A673 (cell line): ENCODE data around the gene MSANTD1. TPM values are rescaled to one million over a fixed set of nuclear protein-coding genes. Genes with fewer than 3 reads are reported as not detected.

Experiments used
- BruUV-seq: library from RNA; stranded (reverse); fragments of 400-500 nt; replicated peaks from 2 replicates; lab custom pipeline; 2021; lab: Mats Ljungman, UMichigan
- CTCF ChIA-PET: fragments of 300-600 bp; sonication (Branson Sonifier 250); formaldehyde crosslinking; loops from one replicate; lab custom pipeline; 2022; ENCODE audit warnings: antibody characterized with exemption; lab: Charles Lee
- POLR2A ChIA-PET: fragments of 300-600 bp; sonication (Branson Sonifier 250); formaldehyde crosslinking; loops from one replicate; lab custom pipeline; 2022; ENCODE audit warnings: antibody characterized with exemption; ENCODE audit not compliant: low non-redundant PET; lab: Charles Lee
- DNase-seq: peaks from one replicate; pipeline ENCODE4 v3.0.0-alpha.2; 2015; ENCODE audit warnings: low spot score
- H3K27ac ChIP-seq: fragments of 200-600 bp; sonication (generic); 2 replicates; pipeline ENCODE4 v1.5.1; 2016; ENCODE audit warnings: mixed run types, low read depth, mild to moderate bottlenecking, mixed read lengths, antibody characterized with exemption, low read length; ENCODE audit not compliant: poor library complexity, severe bottlenecking
- H3K27me3 ChIP-seq: fragments of 200-600 bp; sonication (generic); replicated peaks from 2 replicates; pipeline ENCODE4 v1.6.1; 2017; ENCODE audit warnings: mixed run types, low read depth, mild to moderate bottlenecking, mixed read lengths, antibody characterized with exemption, low read length; ENCODE audit not compliant: insufficient read depth, poor library complexity
- H3K36me3 ChIP-seq: fragments of 200-600 bp; sonication (generic); 2 replicates; pipeline ENCODE4 v1.6.1; 2016; ENCODE audit warnings: mixed run types, mild to moderate bottlenecking, mixed read lengths, antibody characterized with exemption, low read length; ENCODE audit not compliant: insufficient read depth, poor library complexity, severe bottlenecking
- H3K4me1 ChIP-seq: fragments of 200-600 bp; sonication (generic); 2 replicates; pipeline ENCODE4 v1.6.1; 2017; ENCODE audit warnings: mixed run types, mild to moderate bottlenecking, mixed read lengths, antibody characterized with exemption, low read length; ENCODE audit not compliant: insufficient read depth, poor library complexity, severe bottlenecking
- H3K4me3 ChIP-seq: fragments of 200-600 bp; sonication (generic); 2 replicates; pipeline ENCODE4 v1.5.1; 2016; ENCODE audit warnings: low read depth, mixed run types, mild to moderate bottlenecking, mixed read lengths, low read length; ENCODE audit not compliant: poor library complexity, severe bottlenecking
- H3K9me3 ChIP-seq: fragments of 200-600 bp; sonication (generic); 2 replicates; pipeline ENCODE4 v1.6.1; 2016; ENCODE audit warnings: mixed run types, low read depth, mild to moderate bottlenecking, mixed read lengths, antibody characterized with exemption, low read length; ENCODE audit not compliant: poor library complexity, severe bottlenecking
- EZH2 ChIP-seq: fragments of 200-600 bp; sonication (generic); IDR thresholded peaks from 2 replicates; pipeline ENCODE4 v1.6.1; 2017; ENCODE audit warnings: borderline replicate concordance, low read depth, mild to moderate bottlenecking, mixed read lengths, antibody characterized with exemption, low read length; ENCODE audit not compliant: poor library complexity, severe bottlenecking
- intact Hi-C: fragments of 100-400 bp; cut with micrococcal nuclease; formaldehyde crosslinking; loops from one replicate; pipeline ENCODE4 v1.10.0; 2022; ENCODE audit not compliant: unreplicated experiment
- total RNA-seq: library from RNA; stranded (reverse); gene quantifications from 2 replicates; pipeline ENCODE4 v1.2.3, GENCODE V29; 2021
- TF ChIP-seq, protein P1 (sequence below): fragments of 300-800, 200-600 bp; sonication (generic); conservative IDR thresholded peaks from 2 replicates; pipeline ENCODE4 v1.5.1; 2017; ENCODE audit warnings: low read depth, mild to moderate bottlenecking, antibody characterized with exemption, low read length, moderate library complexity, mixed read lengths

MSANTD1 gene
- total RNA-seq, 1 experiment from 2014 or later, result 2.3 TPM

DNA sequence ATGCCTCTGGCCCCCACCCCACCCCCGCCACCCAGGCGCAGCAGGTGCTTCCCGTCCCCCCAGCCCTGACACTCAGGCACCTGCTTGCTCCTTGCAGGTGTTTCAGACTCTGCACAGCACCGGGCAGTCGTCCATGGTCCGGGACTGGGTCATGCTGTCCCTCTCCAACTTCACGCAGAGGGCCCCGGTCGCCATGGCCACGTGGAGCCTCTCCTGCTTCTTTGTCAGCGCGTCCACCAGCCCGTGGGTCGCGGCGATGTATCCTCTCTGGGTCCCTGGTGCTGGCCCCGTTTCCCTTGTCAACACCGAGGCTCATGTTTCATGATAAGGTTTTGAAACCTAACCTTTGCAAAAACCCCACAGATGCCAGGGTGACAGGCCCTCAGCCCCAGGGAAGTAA lies 10.2 kb upstream of the MSANTD1 start:
- no peak for DNase-seq
- Histone ChIP-seq H3K36me3 (peaks cover 21% of the 10 kb centered on the region), H3K4me1 (no peaks in the 10 kb centered on the region), H3K27me3 (no peaks in the 10 kb centered on the region), H3K4me3 (no peak overlapping the region), H3K9me3 (no peaks in the 10 kb centered on the region), H3K27ac (no peak overlapping the region)
- ChIA-PET CTCF (no interaction called here), POLR2A (no interaction called here)
- BruUV-seq, result no TSS peak
- no peak for TF ChIP-seq EZH2
- intact Hi-C loops, result no loop called here

GRCh38 chr4:3239303-3239702 lies 9.7 kb upstream of the MSANTD1 start:
- TF ChIP-seq, protein P1, sequence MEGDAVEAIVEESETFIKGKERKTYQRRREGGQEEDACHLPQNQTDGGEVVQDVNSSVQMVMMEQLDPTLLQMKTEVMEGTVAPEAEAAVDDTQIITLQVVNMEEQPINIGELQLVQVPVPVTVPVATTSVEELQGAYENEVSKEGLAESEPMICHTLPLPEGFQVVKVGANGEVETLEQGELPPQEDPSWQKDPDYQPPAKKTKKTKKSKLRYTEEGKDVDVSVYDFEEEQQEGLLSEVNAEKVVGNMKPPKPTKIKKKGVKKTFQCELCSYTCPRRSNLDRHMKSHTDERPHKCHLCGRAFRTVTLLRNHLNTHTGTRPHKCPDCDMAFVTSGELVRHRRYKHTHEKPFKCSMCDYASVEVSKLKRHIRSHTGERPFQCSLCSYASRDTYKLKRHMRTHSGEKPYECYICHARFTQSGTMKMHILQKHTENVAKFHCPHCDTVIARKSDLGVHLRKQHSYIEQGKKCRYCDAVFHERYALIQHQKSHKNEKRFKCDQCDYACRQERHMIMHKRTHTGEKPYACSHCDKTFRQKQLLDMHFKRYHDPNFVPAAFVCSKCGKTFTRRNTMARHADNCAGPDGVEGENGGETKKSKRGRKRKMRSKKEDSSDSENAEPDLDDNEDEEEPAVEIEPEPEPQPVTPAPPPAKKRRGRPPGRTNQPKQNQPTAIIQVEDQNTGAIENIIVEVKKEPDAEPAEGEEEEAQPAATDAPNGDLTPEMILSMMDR, result no peak
- no peak for TF ChIP-seq EZH2
- no TSS peak for BruUV-seq

GRCh38 chr4:3239998-3240920 lies 8.7 kb upstream of the MSANTD1 start:
- POLR2A ChIA-PET, result no interaction called here
- Histone ChIP-seq H3K9me3 (no peaks in the 10 kb centered on the region), H3K27me3 (no peaks in the 10 kb centered on the region), H3K4me3 (no peak overlapping the region), H3K4me1 (no peaks in the 10 kb centered on the region), H3K27ac (no peak overlapping the region), H3K36me3 (peaks cover 20% of the 10 kb centered on the region)
- TF ChIP-seq EZH2, result no peak
- TF ChIP-seq, protein P1, result no peak
- BruUV-seq, result no TSS peak
- DNase-seq, result no peak
- intact Hi-C loops, result no loop called here
- CTCF ChIA-PET, result no interaction called here

More at GRCh38 chr4:3239303-3239702, 9.7 kb upstream of the MSANTD1 start:
- H3K9me3 ChIP-seq, result no peaks in the 10 kb centered on the region
- intact Hi-C loops, result no loop called here
- H3K27ac ChIP-seq, result no peak overlapping the region
- ChIA-PET POLR2A (no interaction called here), CTCF (no interaction called here)
- H3K4me3 ChIP-seq, result no peak overlapping the region
- DNase-seq, result no peak
- H3K4me1 ChIP-seq, result no peaks in the 10 kb centered on the region
- peaks cover 21% of the 10 kb centered on the region for H3K36me3 ChIP-seq
- H3K27me3 ChIP-seq, result no peaks in the 10 kb centered on the region
